Stimulated activated CD4-positive, alpha-beta T cell treated with anti-CD3 and anti-CD28 coated beads, Interleukin-15, amount 100 ng/mL, for 48 hours (primary cell): Measurements from ENCODE around the gene DIS3L2.
"Not testable (repeated sequence)": the region's sequence is repeated elsewhere in the genome, so short reads cannot be mapped to it uniquely, and the experiment has no call there.

Source experiments
- DNase-seq, 2 donors: peaks; one replicate each; pipeline ENCODE4 v3.0.0-alpha.2; 2020; ENCODE audit warnings: low read depth in 2 of 2

The DIS3L2 gene

DNA sequence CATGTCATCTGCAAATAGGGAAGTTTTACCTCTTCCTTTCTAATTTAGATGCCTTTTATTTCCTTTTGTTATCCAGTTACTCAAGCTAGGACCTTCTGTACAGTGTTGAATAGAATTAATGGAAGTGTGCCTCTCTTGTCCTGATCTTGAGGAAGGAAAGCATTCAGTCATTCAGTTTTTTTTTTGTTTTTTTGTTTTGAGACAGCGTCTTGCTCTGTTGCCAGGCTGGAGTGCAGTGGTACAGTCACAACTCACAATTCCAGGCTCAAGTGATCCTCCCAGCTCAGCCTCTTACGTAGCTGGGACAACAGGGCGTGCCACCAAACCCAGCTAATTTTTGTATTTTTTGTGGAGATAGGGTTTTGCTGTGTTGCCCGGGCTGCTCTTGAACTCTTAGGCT, 213.1 kb downstream of the DIS3L2 start:
- DNase-seq: no peak

DNA sequence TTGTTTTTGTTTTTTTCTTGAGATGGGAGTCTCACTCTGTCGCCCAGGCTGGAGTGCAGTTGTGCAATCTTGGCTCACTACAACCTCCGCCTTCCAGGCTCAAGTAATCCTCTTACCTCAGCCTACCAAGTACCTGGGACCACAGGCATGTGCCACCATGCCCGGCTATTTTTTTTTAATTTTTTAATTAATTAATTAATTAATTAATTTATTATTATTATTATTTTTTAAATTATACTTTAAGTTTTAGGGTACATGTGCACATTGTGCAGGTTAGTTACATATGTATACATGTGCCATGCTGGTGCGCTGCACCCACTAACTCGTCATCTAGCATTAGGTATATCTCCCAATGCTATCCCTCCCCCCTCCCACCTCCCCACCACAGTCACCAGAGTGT, 215.1 kb downstream of the DIS3L2 start:
- DNase-seq: not testable (repeated sequence)

DNA sequence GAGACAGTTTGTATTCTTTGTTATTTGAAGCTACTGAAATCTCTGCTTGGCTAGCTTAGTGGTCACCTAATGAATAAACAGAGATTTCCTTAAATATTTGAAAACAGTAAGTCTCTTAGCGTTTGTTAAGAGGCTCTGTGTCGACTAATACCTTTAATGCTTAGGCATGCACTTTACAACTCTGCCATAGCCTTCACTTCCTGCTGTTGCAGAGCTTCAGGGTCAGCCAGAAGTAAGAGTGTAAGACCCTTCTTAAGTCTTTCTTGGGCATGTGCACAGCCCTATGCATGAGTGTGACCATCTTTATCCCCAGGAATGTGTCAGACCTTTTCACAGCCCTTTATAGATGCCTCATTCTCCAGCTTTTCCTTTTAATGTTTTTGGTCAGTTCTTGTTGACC, 221.8 kb downstream of the DIS3L2 start:
- DNase-seq: no peak

DNA sequence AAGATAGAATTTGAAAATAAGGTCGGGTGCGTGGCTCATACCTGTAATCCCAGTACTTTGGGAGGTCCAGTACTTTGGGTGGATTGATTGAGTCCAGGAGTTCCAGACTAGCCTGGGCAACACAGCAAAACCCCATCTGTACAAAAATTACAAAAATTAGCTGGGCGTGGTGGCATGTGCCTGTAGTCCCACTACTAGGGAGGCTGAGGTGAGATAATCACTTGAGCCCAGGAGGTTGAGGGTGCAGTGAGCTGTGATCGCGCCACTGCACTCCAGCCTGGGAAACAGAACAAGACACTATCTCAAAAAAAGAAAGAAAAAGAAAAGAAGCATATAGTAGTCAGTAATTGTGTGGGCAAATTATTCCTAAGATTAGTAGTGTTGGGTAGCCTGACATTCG, 222.8 kb downstream of the DIS3L2 start:
- DNase-seq: no peak

DNA sequence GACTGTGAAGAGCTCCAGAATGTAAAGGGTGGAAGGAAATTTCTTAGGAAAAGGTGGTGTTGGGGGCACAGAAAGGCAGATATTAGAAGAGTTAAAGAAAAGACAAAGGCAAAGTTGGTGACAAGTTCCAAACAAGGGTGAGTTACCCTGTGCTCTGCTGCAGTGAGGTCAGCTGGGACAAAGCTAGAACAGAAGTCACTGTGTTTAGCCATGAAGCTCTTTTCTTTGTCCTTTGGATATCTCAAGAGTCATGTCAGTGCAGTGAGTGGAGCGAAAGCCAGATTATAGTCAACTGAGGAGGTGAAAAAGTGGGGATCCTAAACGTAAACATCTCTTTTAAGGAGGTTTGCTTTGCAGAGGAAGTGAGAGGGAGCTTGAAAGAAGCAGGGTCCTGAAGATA, 229.3 kb downstream of the DIS3L2 start:
- DNase-seq: no peak

DNA sequence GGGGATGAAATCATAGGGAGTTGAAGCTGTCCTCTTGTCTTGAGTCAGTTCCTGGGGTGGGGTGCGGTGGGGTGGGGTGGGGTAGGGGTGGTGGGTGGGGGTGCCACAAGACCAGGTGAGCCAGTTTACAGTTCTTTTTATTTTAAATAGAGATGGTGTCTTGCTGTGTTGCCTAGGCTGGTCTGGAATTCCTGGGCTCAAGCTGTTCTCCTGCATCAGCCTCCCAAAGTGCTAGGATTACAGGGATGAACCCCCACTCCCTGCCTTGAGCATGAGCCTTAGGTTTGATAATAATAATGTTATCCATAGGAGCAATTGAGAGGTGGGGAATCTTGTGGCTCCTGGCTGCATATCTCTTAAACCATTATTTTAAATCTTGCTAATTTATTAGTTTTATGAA, 234.0 kb downstream of the DIS3L2 start:
- DNase-seq: no peak

DNA sequence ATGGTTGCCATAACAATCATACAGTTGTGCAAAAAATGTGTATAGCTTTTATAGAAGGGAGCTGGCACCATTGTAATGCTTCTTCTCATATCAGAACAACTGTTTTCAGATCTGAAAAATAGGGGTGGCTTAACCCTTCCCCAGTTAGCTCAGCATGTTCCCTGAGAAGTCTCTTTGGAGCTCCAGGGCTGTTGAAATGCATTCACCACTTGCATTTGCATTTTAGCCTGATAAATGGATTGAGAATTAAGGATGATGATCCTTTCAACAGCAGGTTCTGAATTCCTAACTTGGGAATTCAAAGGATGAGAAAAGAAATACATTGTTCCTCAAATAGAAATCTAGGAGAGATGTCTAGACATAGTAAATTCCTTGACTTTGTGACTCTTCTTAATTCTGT, 235.3 kb downstream of the DIS3L2 start:
- no peak for DNase-seq

DNA sequence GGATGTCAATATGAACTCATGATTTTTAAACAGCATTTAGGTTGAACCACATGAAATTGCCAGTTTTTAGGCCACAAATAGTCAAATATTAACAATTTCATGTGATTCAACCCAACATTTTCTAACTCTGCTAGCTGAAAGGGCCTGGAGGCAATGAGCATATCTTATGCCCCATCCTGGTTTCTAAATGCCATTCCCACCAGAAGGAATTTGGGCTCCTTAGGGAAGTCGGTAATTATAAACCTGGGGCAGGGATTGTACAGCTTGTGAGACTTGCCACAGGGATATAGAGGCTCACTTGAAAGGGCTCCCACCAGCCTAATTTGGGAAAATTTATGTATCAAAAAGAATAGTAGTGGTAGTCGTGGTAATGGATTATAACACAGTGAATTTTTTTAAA, 238.7 kb downstream of the DIS3L2 start:
- DNase-seq: no peak

DNA sequence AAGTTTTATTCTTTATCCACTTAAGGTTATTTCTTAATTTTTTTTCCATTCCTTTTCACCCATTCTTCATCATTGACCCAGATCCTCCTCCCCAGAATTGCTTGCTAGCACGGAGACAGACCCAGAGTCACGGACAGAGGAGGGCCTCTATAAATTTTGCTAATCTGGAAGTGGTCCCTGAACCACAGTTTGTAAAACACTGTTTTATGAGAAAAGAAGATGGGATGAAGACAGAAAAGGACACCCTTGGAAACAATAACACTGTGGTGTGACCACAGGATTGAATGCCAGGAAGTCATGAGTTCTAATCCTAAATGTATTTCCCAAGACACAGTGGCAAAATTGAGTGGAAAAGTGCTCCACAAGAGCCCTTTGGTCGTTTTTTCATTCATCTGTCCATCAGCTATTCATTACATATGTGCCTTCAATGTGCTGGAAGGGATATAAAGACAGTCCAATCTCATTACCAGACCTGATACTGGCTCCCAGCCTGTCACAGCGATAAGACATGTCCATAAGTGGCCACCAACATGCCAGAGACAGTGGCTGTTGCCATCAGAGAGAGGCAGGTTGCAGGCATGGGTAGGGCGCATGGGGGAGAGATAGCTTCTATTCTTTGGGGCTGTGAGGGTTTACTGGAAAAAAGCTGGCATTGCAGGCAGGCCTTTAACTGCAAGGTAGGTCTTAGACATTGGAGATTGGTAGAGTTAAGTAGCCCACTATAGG, 241.8 kb downstream of the DIS3L2 start:
- DNase-seq: no peak

DNA sequence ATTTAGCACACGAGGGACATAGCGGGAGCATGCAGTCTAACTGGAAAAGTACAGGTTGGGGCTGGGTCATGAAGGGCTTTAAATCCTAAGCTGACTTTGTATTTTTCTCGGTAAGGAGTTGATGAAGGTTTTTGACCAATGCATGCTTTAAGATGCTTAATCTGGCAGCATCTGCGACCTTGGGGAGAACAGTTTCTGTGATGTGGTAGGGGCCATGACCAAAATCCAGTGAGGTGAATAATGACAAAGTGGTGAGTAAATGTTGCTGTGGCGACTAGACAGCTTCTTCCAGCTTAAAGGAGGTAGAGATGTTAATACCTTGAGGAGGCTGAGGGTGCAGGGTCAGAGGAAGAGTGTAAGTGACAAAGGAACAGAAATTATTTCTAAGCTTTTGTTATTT, 242.4 kb downstream of the DIS3L2 start:
- peak in 1 of 2 donors; percentile 1 for DNase-seq

DNA sequence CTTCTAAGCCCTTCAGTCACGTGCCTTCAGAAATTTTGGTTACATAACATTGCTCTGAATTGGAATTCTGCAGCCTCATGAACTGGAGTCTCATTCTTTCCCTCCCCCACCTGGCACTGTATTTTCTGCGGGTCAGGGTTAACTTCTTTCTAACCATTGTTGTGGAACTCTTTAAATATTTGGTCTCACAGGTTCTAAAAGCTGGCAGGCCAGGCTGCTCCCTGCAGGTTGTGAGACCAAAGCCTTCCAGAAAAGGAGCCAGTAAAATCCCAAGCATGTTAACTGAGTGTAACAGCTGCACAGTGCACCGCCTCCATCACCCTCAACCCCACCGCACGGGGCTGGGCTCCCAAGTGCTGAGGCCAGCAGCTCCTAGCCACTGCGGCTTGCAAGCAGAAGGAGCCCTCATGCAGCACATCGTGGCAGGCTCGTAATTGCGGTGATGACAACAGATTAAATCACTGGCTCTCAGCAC, 243.0 kb downstream of the DIS3L2 start:
- no peak for DNase-seq

DNA sequence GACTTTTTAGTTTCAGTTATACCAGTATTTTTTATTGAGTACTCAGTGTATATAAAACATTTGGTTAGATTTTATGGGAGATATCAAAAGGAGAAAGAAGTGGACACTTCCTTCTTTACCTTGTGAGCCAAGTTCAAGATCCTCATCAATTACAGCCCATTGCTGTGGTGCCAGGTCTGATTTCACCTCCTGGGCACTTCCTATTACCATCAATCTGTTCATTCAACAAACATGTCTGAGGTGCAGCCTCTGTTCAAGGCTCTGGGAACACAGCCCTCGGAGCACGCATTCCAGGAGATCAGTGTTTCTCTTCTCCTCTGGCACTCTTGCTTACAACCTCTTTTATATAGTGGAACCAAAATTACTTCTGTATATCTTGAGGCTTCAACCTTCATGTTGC, 245.7 kb downstream of the DIS3L2 start:
- DNase-seq: no peak

DNA sequence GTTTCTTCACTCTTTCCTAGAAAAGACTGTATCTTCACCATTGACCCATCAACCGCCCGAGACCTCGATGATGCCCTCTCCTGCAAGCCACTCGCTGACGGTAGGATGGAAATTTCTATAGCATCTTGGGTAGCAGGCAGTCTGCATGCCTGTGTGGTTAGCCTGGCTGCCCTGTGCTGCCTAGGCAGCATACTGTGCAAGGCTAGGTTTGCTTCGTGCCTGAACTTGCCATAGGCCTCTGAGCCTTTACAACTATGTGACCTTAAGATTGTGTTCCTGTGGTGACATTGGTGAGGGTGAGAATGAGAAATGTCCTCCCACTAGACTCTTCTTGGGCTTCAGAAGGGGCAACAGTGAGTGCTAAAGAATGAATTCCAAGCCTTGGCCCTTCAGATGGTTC, 248.8 kb downstream of the DIS3L2 start:
- no peak for DNase-seq

DNA sequence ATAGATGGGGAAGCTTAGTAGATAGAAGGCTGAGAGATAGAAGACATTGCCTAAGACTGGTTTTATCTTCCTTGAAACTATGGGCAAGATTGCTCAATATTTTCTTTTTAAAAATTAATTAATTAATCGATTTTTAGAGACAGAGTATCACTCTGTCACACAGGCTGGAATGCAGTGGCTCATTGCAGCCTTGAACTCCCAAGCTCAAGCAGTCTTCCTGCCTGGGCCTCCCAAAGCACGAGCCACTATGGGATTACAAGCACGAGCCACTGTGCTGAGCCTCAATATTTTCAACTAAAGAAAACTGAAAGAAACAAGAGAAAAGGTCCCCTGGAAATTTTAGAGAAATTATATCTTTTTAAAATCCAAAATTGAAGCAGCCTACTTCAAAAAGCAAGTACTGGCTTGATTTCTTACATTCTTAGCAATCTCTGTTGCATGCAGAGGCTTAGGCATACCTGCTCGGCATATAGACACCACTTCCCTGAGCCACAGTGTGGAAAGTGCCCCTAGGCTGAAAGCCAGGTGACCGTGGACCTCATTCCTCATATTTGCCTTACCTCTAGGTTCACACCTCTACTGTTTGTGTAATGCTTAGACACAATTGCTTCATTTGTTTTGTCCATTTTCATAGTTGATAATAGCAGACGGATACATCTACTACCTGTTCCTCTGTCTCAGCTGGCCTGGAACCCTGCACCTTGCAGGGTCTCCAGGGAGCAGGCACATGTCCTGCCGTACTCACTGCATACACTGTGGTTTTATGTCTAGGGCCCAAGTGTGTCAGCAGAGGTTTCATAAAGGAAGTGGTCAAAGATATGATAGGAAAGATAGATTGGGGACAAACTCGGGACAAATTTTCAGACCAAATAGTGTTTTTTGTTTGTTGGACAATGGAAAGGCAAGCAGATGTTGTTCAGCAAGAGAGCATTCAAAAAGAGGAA, 250.5 kb downstream of the DIS3L2 start:
- no peak for DNase-seq

DNA sequence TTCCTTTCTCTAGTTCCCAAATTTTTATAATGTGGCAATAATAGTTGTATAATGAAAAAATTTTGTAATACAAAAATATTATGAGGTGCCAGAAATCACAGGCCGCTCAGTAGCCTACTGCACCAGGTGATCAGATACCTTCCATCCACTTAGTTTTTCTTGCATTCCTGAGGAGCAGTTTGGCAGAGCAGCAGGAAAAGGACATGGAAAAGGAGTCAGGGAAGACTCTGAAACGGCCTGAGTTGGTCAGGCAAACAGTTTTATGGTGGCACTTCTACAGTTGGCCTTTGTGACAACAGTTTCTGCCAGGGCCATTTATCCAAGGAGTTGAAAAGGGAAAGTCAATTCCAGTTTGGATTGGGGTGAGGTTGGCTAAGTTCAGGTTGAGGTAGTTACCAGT, 251.7 kb downstream of the DIS3L2 start:
- no peak for DNase-seq

DNA sequence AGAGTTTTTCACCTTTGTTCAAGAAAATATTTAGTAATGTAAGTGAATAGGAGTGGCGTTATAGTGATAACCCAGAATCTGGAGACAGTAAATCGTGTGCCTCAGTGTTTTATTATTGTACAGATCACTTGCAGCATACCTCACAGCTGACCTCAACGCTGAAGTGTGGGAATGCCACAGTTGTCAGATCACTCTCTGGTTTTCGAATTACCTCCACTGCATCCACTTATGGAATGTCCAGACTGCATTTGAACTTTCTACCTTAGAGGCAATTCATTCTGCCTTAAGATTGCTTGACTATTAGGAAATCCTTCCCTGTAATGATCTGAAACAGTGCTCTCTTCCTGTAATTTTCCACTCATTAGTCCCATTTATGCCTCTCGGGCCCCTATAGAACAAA, 252.5 kb downstream of the DIS3L2 start:
- no peak for DNase-seq

DNA sequence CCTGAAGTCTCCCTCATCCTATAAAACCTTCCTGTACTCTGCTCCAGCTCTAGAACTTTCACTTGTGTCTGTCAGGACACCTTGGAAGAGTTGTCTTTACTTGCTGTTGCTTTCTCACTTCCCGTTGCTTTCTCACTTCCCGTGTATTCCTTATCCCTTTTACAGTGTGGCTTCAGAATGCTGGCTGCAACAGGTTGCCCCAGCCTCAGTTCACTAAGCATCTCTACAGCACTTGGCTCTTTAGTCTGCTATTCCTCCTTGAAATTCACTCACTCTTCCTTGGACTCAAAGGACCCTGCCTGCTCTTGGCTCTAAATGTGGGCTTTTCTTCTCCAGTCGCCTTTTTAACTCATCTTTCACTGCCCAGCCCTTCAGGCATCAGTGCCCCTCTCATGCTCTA, 254.5 kb downstream of the DIS3L2 start:
- no peak for DNase-seq

DNA sequence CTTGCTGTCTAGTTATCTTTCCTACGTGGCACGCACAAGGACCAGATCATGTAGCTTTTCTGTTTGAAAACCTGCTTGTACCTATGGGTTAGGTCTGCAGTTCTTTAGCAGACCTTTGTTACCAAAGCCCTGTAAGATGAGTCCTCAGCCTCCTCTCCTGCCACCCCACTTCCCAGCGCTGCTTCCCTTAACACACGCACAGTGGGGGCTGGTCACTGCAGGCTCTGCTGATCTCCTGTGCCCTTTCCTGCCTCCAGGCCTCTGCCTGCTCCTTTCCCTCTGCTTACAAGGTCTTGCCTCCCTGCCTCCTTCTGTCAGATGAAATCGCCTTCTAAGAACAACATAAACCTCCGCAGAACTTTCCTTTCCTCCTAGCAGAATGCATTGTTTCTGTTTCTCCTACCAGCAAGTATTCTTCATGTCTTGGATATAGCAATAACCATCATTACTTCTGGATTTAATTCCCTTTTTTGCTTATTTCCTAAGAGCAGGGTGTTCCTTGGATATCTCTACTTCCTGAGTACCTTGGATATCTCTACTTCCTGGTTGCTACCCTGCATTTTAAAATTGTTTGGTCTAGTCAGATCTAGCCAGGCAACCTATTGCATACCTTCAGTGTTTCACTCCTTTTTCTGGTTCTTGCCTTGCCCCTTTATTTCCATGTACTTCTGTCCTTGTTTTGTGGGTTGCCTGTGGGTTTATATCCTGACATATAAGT, 257.4 kb downstream of the DIS3L2 start:
- no peak for DNase-seq

DNA sequence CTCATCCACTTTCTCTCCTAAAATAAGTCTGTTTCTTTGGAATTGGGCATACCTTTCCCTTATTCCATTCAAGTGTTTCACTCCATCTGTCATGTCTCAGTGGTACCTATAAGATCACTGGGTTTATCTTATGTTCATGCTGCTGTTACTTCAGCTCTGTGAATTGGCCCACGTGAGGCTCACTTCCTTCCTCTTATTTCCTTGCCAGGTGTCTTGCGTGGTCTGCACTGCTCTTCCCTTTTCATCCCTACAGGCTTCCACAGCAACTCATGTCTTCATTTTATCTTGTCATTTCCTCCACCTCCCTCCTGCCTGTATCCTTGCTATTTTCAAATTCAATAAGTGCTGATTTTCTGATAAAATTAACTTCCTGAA, 258.0 kb downstream of the DIS3L2 start:
- no peak for DNase-seq

DNA sequence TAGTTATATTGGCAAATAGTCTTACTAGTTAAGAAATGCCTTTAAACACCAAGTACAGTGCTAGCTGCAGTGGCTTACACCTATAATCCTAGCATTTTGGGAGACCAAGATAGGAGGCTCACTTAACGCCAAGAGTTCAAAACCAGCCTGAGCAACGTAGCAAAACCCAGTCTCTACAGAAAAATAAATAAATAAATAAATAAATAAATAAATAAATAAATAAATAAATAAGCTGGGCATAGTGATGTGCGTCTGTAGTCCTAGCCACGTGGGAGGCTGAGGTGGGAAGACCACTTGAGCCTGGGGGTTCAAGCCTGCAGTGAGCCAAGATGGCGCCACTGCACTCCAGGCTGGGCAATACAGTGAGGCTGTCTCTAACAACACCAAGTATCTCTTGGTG, 258.4 kb downstream of the DIS3L2 start:
- no peak for DNase-seq

DNA sequence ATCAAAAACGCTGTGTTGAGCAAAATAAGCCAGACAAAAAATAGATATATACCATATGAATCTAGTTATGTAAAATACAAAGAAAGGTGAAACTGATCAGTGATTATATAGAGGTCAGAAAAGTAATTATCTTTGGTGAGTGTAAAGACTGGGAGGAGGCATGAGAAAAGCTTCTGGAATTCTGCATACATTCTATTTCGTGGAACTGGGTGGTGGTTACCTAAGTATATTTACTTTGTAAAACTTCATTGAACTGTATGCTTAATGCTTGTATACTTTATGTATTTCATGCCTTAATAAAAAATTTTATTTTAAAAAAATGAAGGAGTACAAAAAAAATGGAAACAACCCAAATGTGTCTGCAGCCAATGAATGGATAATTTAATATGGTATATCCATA, 263.9 kb downstream of the DIS3L2 start:
- no peak for DNase-seq

DNA sequence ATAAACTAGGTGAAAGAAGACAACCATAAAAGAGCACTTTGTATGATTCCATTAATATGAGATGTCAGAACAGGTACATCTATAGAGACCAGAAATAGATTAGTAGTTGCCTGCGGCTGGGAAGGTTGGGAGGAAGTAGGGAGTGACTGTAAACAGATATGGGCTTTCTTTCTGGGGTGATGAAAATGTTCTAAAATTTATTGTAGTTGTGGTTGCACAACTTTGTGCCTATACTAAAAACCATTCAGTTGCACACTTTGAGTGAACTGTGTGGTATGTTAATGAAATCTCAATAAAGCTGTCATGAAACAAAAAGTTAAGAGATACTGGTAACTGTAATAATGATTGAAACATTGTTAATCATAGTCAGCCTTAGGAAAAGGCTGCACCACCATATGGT, 264.4 kb downstream of the DIS3L2 start:
- no peak for DNase-seq
